IPS-NIHi11 (cell line): ENCODE data around the gene SLC16A5.
"Not testable (repeated sequence)": the region's sequence is repeated elsewhere in the genome, so short reads cannot be mapped to it uniquely, and the experiment has no call there.

ENCODE experiments used
- DNase-seq: peaks from one replicate; pipeline ENCODE4 v3.0.0; 2012; ENCODE audit warnings: mixed read lengths, low spot score

The SLC16A5 gene

GRCh38 chr17:75110234-75110937 lies 22.6 kb downstream of the SLC16A5 start:
- no peak for DNase-seq

GRCh38 chr17:75111777-75112335 lies 24.1 kb downstream of the SLC16A5 start:
- no peak for DNase-seq

GRCh38 chr17:75113798-75114551 lies 26.2 kb downstream of the SLC16A5 start:
- DNase-seq, result peak; percentile 89

GRCh38 chr17:75114552-75115314 lies 27.0 kb downstream of the SLC16A5 start:
- no peak for DNase-seq

GRCh38 chr17:75115555-75115954 lies 27.8 kb downstream of the SLC16A5 start:
- DNase-seq, result no peak

- no peak for DNase-seq
Measured at GRCh38 chr17:75116737-75117136, 29.0 kb downstream of the SLC16A5 start.

- DNase-seq, result no peak
Measured at GRCh38 chr17:75118307-75118706, 30.6 kb downstream of the SLC16A5 start.

- DNase-seq, result peak; percentile 23
Measured at GRCh38 chr17:75124041-75124818, 36.5 kb downstream of the SLC16A5 start.

- DNase-seq, result no peak
Measured at GRCh38 chr17:75124819-75125162, 37.0 kb downstream of the SLC16A5 start.

GRCh38 chr17:75125984-75126383 lies 38.2 kb downstream of the SLC16A5 start:
- peak; percentile 33 for DNase-seq

GRCh38 chr17:75126954-75127353 lies 39.2 kb downstream of the SLC16A5 start:
- DNase-seq, result no peak

- DNase-seq, result not testable (repeated sequence)
Measured at GRCh38 chr17:75127936-75128335, 40.2 kb downstream of the SLC16A5 start.

GRCh38 chr17:75128694-75129505 lies 41.1 kb downstream of the SLC16A5 start:
- DNase-seq, result no peak

- no peak for DNase-seq
Measured at GRCh38 chr17:75129576-75129975, 41.8 kb downstream of the SLC16A5 start.

GRCh38 chr17:75130059-75130631 lies 42.4 kb downstream of the SLC16A5 start:
- no peak for DNase-seq

GRCh38 chr17:75130632-75131277 lies 43.0 kb downstream of the SLC16A5 start:
- DNase-seq, result peak; percentile 74

GRCh38 chr17:75131278-75132017 lies 43.7 kb downstream of the SLC16A5 start, which contains the start of gene NT5C:
Gene NT5C, minus strand, starts transcription at chr17:75131742. Its CDS starts 35 bp downstream, at chr17:75131707.
- peak; percentile 94 for DNase-seq

- not testable (repeated sequence) for DNase-seq
Measured at GRCh38 chr17:75132018-75133000, 44.6 kb downstream of the SLC16A5 start.
